Measurements from ENCODE around the gene OSBPL9. TPM values are rescaled to one million over a fixed set of nuclear protein-coding genes. Genes with fewer than 3 reads are reported as not detected.

The OSBPL9 gene
- polyA plus RNA-seq, 1 experiment, result 68.3 TPM

DNA sequence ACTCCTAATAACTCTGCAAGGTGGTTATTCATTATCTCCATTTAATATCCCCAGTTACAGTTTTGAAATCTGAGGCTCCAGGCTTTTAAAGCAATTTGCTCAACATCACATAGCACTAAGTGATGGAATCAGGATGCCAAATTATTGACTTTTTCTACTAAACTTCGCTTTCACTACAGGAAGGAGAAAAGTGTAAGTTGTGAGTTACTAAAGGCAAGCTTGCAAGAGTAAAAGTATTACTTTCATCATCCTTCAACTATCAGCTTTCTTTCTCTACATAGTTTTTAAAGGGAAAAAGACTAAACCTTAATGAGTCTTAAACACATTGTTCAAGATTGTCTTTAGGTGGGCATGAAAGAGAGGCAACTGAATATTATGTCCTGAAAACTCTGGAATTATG lies 1.8 kb downstream of the OSBPL9 start:
- POLR2A ChIA-PET, result no interaction called here
- Histone ChIP-seq H3K36me3 (ENCODE audit: control insufficient read depth, insufficient read depth, low read length) (no peaks in the 10 kb centered on the region), H3K4me3 (ENCODE audit: low read depth, low read length) (no peak overlapping the region), H3K27me3 (ENCODE audit: control insufficient read depth, insufficient read depth, low read length) (no peaks in the 10 kb centered on the region)
- TF ChIP-seq, protein P1, sequence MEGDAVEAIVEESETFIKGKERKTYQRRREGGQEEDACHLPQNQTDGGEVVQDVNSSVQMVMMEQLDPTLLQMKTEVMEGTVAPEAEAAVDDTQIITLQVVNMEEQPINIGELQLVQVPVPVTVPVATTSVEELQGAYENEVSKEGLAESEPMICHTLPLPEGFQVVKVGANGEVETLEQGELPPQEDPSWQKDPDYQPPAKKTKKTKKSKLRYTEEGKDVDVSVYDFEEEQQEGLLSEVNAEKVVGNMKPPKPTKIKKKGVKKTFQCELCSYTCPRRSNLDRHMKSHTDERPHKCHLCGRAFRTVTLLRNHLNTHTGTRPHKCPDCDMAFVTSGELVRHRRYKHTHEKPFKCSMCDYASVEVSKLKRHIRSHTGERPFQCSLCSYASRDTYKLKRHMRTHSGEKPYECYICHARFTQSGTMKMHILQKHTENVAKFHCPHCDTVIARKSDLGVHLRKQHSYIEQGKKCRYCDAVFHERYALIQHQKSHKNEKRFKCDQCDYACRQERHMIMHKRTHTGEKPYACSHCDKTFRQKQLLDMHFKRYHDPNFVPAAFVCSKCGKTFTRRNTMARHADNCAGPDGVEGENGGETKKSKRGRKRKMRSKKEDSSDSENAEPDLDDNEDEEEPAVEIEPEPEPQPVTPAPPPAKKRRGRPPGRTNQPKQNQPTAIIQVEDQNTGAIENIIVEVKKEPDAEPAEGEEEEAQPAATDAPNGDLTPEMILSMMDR (IDR thresholded peaks at IDR 0.05; ENCODE audit: insufficient read depth, low read depth, low read length), result no peak
- CTCF ChIA-PET, result interaction anchor here (1.7 to 1.9 kb wide), 2 partner anchors 9 to 150 kb away, joined by 7 read pairs; no protein-coding TSS in a partner anchor
- no peak for DNase-seq (ENCODE audit: low read depth)

DNA sequence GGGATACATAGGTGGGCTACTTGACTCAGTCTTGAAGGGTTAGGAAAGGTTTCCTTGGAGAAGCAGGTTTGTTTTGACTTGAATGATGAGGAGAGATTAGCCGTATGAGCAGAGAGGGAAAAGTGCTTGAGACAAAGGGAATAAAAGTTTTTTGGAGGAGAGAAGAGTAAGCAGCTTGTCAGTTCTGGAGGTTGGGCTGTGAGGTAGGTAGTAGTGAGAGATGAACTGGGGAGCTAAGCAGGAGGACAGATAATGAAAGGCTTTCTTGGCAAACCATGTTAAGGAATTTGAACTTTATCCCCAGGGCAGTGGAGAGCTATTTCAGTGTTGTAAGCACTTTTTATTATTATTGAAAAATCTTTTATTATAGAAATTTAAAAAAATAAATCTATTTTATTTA lies 3.6 kb downstream of the OSBPL9 start:
- no peak for DNase-seq (ENCODE audit: low read depth)
- Histone ChIP-seq H3K27me3 (ENCODE audit: control insufficient read depth, insufficient read depth, low read length) (no peaks in the 10 kb centered on the region), H3K36me3 (ENCODE audit: control insufficient read depth, insufficient read depth, low read length) (no peaks in the 10 kb centered on the region), H3K4me3 (ENCODE audit: low read depth, low read length) (no peak overlapping the region)
- TF ChIP-seq, protein P1 (IDR thresholded peaks at IDR 0.05; ENCODE audit: insufficient read depth, low read depth, low read length), result no peak
- POLR2A ChIA-PET, result no interaction called here
- CTCF ChIA-PET, result interaction anchor here (1.2 kb wide), 1 partner anchor 149 kb away, joined by 3 read pairs; no protein-coding TSS in a partner anchor

DNA sequence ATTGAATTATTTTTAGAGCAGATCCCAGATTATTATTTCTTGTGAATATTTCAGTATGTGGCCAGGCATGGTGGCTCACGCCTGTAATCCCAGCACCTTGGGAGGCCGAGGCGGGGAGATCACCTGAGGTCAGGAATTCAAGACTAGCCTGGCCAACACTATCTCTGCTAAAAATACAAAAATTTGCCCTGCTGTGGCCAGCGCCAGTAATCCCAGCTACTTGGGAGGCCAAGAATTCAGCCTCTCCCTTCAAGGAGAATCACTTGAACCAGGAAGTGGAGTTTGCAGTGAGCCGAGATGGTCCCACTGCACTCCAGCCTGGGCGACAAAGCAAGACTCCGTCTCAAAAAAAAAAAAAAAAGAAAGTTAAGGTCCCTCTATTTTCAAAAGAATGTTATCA lies 4.3 kb downstream of the OSBPL9 start:
- H3K36me3 ChIP-seq (ENCODE audit: control insufficient read depth, insufficient read depth, low read length), result no peaks in the 10 kb centered on the region
- no peak overlapping the region for H3K4me3 ChIP-seq (ENCODE audit: low read depth, low read length)
- no peak for DNase-seq (ENCODE audit: low read depth)
- no peaks in the 10 kb centered on the region for H3K27me3 ChIP-seq (ENCODE audit: control insufficient read depth, insufficient read depth, low read length)
- ChIA-PET POLR2A (no interaction called here), CTCF (interaction anchor here (0.7 to 2.7 kb wide), 2 partner anchors 68 to 148 kb away, joined by 4 to 10 read pairs; no protein-coding TSS in a partner anchor)
- TF ChIP-seq, protein P1 (IDR thresholded peaks at IDR 0.05; ENCODE audit: insufficient read depth, low read depth, low read length), result no peak

DNA sequence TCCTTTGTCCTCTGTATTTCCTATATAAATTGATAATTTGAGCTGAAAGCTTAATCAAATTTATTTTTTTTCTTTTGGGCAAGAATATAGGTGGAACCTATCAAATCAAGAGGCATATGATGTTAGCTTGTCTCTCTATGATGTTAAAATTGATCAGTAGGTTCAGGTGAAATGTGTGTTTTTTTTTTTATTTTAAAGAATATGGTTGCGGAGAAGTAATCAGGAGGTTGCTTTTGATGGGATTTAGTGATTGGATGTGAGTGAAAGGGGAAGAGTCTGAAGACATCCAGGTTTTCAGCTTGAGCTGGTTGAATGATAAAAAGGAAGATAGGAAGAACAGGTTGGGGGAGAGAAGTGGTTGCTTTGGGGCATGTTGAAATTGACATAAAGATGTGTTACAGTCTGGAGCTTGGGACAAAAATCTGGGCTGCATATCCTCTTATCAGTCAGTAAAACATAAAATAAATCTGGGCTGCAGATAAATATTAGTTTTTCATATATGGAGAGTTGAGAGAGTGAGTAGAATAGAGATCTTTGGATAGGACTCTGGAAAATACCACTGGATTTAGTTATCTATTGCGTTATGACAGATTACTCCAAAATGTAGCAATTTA lies 5.1 kb downstream of the OSBPL9 start:
- Histone ChIP-seq H3K36me3 (ENCODE audit: control insufficient read depth, insufficient read depth, low read length) (no peaks in the 10 kb centered on the region), H3K4me3 (ENCODE audit: low read depth, low read length) (no peak overlapping the region), H3K27me3 (ENCODE audit: control insufficient read depth, insufficient read depth, low read length) (no peaks in the 10 kb centered on the region)
- no peak for DNase-seq (ENCODE audit: low read depth)
- ChIA-PET CTCF (interaction anchor here (0.6 to 2.7 kb wide), 5 partner anchors 10 to 344 kb away, joined by 3 to 10 read pairs (median 3); no protein-coding TSS in a partner anchor), POLR2A (no interaction called here)
- TF ChIP-seq, protein P1 (IDR thresholded peaks at IDR 0.05; ENCODE audit: insufficient read depth, low read depth, low read length), result no peak

DNA sequence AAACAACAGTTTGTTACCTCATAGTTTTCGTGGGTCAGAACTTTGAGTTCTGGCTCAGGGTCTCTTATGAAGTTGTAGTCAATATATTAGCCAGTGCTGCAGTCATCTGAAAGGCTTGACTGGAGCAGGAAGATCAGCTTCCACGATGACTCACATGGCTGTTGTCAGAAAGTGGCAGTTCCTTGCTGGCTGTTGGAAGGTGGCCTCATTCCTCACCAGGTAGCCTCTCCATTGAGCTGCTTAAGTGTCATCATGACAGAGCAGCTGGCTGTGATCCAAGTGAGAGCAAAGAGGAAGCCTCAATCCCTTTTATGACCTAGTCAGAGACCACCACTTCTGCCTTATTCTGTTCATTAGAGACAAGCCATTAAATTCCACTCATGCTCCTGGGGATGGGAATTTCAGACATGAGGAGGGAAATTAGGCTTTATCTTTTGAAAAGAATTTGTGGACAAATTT lies 5.6 kb downstream of the OSBPL9 start:
- Histone ChIP-seq H3K27me3 (ENCODE audit: control insufficient read depth, insufficient read depth, low read length) (no peaks in the 10 kb centered on the region), H3K4me3 (ENCODE audit: low read depth, low read length) (no peak overlapping the region), H3K36me3 (ENCODE audit: control insufficient read depth, insufficient read depth, low read length) (no peaks in the 10 kb centered on the region)
- ChIA-PET POLR2A (no interaction called here), CTCF (interaction anchor here (0.6 to 2.7 kb wide), 3 partner anchors 9 to 344 kb away, joined by 3 to 10 read pairs (median 3); no protein-coding TSS in a partner anchor)
- TF ChIP-seq, protein P1 (IDR thresholded peaks at IDR 0.05; ENCODE audit: insufficient read depth, low read depth, low read length), result no peak
- no peak for DNase-seq (ENCODE audit: low read depth)

All from BJ (cell line).